ENCODE measurements around the gene CASQ2.

DNA sequence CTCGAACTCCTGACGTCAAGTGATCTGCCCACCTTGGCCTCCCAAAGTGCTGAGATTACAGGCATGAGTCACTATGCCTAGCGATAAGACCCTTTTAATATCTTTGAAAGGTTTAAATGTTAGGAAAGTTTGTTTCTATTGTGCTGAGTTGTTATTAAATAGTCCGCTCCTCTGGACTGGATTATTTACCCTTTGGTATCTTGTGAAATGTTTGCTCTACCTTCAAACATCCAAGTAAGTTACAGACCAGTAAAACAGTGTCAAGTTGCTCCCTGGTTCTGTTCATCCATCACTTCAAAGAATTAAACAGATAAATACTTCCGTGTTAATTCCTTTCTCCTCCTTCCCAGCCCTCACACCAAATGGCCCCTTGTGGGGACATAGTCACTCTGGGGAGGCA lies 44.8 kb downstream of the CASQ2 start:
- TF ChIP-seq POLR2A (IDR thresholded peaks at IDR 0.05; ENCODE audit: low read depth, low read length) (no peak), POU2F2 (IDR thresholded peaks at IDR 0.05; ENCODE audit: low read depth, low read length) (no peak), TAF1 (IDR thresholded peaks at IDR 0.05; ENCODE audit: low read depth, low read length) (no peak), POLR2AphosphoS5 (IDR thresholded peaks at IDR 0.05; ENCODE audit: low read depth, low read length) (no peak)
